ENCODE measurements around the gene LEF1.

The LEF1 gene

GRCh38 chr4:108152980-108153379, 15.8 kb downstream of the LEF1 start:
- TF ChIP-seq TCF12 (IDR thresholded peaks at IDR 0.05; ENCODE audit: low read depth) = no peak
- TF ChIP-seq YY1 (IDR thresholded peaks at IDR 0.05; ENCODE audit: low read depth) = no peak
- no peak for TF ChIP-seq EGR1 (IDR thresholded peaks at IDR 0.05)
- TF ChIP-seq, protein P1, sequence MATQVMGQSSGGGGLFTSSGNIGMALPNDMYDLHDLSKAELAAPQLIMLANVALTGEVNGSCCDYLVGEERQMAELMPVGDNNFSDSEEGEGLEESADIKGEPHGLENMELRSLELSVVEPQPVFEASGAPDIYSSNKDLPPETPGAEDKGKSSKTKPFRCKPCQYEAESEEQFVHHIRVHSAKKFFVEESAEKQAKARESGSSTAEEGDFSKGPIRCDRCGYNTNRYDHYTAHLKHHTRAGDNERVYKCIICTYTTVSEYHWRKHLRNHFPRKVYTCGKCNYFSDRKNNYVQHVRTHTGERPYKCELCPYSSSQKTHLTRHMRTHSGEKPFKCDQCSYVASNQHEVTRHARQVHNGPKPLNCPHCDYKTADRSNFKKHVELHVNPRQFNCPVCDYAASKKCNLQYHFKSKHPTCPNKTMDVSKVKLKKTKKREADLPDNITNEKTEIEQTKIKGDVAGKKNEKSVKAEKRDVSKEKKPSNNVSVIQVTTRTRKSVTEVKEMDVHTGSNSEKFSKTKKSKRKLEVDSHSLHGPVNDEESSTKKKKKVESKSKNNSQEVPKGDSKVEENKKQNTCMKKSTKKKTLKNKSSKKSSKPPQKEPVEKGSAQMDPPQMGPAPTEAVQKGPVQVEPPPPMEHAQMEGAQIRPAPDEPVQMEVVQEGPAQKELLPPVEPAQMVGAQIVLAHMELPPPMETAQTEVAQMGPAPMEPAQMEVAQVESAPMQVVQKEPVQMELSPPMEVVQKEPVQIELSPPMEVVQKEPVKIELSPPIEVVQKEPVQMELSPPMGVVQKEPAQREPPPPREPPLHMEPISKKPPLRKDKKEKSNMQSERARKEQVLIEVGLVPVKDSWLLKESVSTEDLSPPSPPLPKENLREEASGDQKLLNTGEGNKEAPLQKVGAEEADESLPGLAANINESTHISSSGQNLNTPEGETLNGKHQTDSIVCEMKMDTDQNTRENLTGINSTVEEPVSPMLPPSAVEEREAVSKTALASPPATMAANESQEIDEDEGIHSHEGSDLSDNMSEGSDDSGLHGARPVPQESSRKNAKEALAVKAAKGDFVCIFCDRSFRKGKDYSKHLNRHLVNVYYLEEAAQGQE (IDR thresholded peaks at IDR 0.05; ENCODE audit: low read depth) = no peak
- no peak for TF ChIP-seq MAX (IDR thresholded peaks at IDR 0.05)
- no peak for TF ChIP-seq TAF1 (IDR thresholded peaks at IDR 0.05; ENCODE audit: low read depth)
- no peak for TF ChIP-seq TEAD4 (IDR thresholded peaks at IDR 0.05)
- TF ChIP-seq EP300 (IDR thresholded peaks at IDR 0.05; ENCODE audit: borderline replicate concordance) = no peak
- no peak for TF ChIP-seq FOXM1 (IDR thresholded peaks at IDR 0.05; ENCODE audit: borderline replicate concordance, low read depth)
- TF ChIP-seq CEBPB (IDR thresholded peaks at IDR 0.05) = no peak
- no peak for TF ChIP-seq RAD21 (IDR thresholded peaks at IDR 0.05; ENCODE audit: low read depth)
- no peak for TF ChIP-seq NFIC (IDR thresholded peaks at IDR 0.05)
- TF ChIP-seq ZBTB7A (IDR thresholded peaks at IDR 0.05; ENCODE audit: low read depth) = no peak
- TF ChIP-seq CREB1 (IDR thresholded peaks at IDR 0.05; ENCODE audit: low read depth) = no peak
- TF ChIP-seq, protein P2, sequence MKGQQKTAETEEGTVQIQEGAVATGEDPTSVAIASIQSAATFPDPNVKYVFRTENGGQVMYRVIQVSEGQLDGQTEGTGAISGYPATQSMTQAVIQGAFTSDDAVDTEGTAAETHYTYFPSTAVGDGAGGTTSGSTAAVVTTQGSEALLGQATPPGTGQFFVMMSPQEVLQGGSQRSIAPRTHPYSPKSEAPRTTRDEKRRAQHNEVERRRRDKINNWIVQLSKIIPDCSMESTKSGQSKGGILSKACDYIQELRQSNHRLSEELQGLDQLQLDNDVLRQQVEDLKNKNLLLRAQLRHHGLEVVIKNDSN (IDR thresholded peaks at IDR 0.05) = no peak

DNA sequence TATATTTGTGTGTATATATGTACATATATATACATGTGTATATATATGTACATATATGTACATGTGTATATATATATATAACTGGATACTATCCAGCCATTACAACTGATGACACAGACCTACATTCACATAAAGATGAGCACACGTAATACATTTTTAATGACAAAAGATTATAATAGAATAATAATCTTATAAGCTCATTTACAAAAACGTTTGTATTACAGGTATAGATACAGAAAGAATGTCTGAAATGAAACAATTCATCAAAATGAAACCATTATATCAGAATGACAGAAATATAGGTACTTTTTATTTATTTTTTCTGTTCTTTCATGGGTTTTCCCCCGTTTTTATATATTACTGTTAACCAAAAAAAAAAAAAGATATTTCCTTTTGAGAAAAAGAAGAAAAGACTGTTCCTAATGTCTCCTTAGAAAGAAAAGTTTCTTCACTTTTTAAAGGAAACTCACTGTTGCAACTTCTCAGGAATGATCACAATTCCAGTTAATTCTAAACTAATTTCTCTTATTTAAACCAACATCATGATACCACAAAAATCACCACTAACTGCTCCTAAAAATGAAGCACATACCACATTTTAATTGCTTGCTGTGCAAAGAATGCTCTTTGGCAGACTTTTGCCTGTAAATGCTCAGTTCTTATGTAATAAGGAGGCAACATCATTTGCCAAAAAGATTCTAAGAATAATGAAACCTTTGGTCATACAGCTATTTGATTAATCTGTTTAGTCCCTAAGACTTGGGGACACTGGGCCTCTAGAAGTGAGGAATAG, 18.9 kb downstream of the LEF1 start:
- TF ChIP-seq FOXM1 (IDR thresholded peaks at IDR 0.05; ENCODE audit: borderline replicate concordance, low read depth) (no peak), ZBTB7A (IDR thresholded peaks at IDR 0.05; ENCODE audit: low read depth) (no peak), MAX (IDR thresholded peaks at IDR 0.05) (no peak)

DNA sequence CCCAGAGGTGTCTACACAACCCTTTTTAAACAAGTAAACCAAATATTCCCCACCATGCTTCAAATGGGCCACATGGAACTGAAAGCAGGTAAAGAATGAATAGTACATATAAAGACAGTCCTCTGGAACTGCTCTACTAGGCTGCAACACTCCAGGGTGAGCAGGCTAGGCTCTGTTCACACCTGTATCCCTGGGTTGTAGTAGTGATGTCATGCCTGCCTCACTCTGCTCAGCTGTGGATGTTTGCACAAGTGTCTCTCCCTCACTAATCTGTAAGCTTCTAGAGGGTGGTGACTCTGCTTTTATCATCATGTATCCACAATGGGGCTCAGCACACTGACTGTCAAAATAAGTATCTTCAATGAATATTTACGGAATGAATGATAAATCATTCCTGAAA, 20.4 kb downstream of the LEF1 start:
- TF ChIP-seq, protein P1 (IDR thresholded peaks at IDR 0.05; ENCODE audit: low read depth) = no peak
- TF ChIP-seq, protein P2 (IDR thresholded peaks at IDR 0.05) = no peak
- TF ChIP-seq YY1 (IDR thresholded peaks at IDR 0.05; ENCODE audit: low read depth) (no peak), TAF1 (IDR thresholded peaks at IDR 0.05; ENCODE audit: low read depth) (no peak), TEAD4 (IDR thresholded peaks at IDR 0.05) (no peak), ZBTB7A (IDR thresholded peaks at IDR 0.05; ENCODE audit: low read depth) (no peak), CREB1 (IDR thresholded peaks at IDR 0.05; ENCODE audit: low read depth) (no peak), FOXM1 (IDR thresholded peaks at IDR 0.05; ENCODE audit: borderline replicate concordance, low read depth) (no peak), NFIC (IDR thresholded peaks at IDR 0.05) (no peak), RAD21 (IDR thresholded peaks at IDR 0.05; ENCODE audit: low read depth) (no peak), EP300 (IDR thresholded peaks at IDR 0.05; ENCODE audit: borderline replicate concordance) (no peak), CEBPB (IDR thresholded peaks at IDR 0.05) (no peak), MAX (IDR thresholded peaks at IDR 0.05) (no peak), TCF12 (IDR thresholded peaks at IDR 0.05; ENCODE audit: low read depth) (no peak), EGR1 (IDR thresholded peaks at IDR 0.05) (no peak)

- TF ChIP-seq YY1 (IDR thresholded peaks at IDR 0.05; ENCODE audit: low read depth) (no peak), ZBTB7A (IDR thresholded peaks at IDR 0.05; ENCODE audit: low read depth) (no peak), TEAD4 (IDR thresholded peaks at IDR 0.05) (no peak), CEBPB (IDR thresholded peaks at IDR 0.05) (no peak), CREB1 (IDR thresholded peaks at IDR 0.05; ENCODE audit: low read depth) (no peak), TCF12 (IDR thresholded peaks at IDR 0.05; ENCODE audit: low read depth) (no peak), EP300 (IDR thresholded peaks at IDR 0.05; ENCODE audit: borderline replicate concordance) (no peak), EGR1 (IDR thresholded peaks at IDR 0.05) (no peak), MAX (IDR thresholded peaks at IDR 0.05) (no peak)
Observed at GRCh38 chr4:108146819-108147218, 21.9 kb downstream of the LEF1 start.

- TF ChIP-seq CREB1 (IDR thresholded peaks at IDR 0.05; ENCODE audit: low read depth) (no peak), TCF12 (IDR thresholded peaks at IDR 0.05; ENCODE audit: low read depth) (no peak), EP300 (IDR thresholded peaks at IDR 0.05; ENCODE audit: borderline replicate concordance) (no peak), CEBPB (IDR thresholded peaks at IDR 0.05) (no peak), TEAD4 (IDR thresholded peaks at IDR 0.05) (no peak), FOXM1 (IDR thresholded peaks at IDR 0.05; ENCODE audit: borderline replicate concordance, low read depth) (no peak), ZBTB7A (IDR thresholded peaks at IDR 0.05; ENCODE audit: low read depth) (no peak), EGR1 (IDR thresholded peaks at IDR 0.05) (no peak), MAX (IDR thresholded peaks at IDR 0.05) (no peak), RAD21 (IDR thresholded peaks at IDR 0.05; ENCODE audit: low read depth) (no peak)
- TF ChIP-seq, protein P1 (IDR thresholded peaks at IDR 0.05; ENCODE audit: low read depth) = no peak
- TF ChIP-seq, protein P2 (IDR thresholded peaks at IDR 0.05) = no peak
Observed at GRCh38 chr4:108146336-108146735, 22.4 kb downstream of the LEF1 start.
